Lung (tissue), 12 donors: Measurements from ENCODE around the gene FMN1. TPM values are rescaled to one million over a fixed set of nuclear protein-coding genes. Genes with fewer than 3 reads are reported as not detected.

ENCODE experiments used
- ATAC-seq: fragments of 200-7000 bp; cut with Tn5 transposase; one replicate; pipeline ENCODE4 v1.9.1; 2020; ENCODE audit warnings: moderate number of reproducible peaks; ENCODE audit not compliant: insufficient read depth, low FRiP score
- DNase-seq, 3 donors: peaks; one replicate each; pipeline ENCODE4 v3.0.0-alpha.2; 2013 to 2017
- H3K27ac ChIP-seq, 2 donors: one replicate each; pipeline ENCODE4 v1.5.1; 2013; ENCODE audit warnings: mild to moderate bottlenecking in 2 of 2, moderate library complexity in 2 of 2, control low read depth in 1 of 2, inconsistent platforms in 1 of 2, low read depth in 1 of 2, low read length in 1 of 2
- H3K27me3 ChIP-seq, 3 donors: one replicate each; pipeline ENCODE4 v1.5.1; 2013; ENCODE audit warnings: low read length in 2 of 3; ENCODE audit not compliant: control insufficient read depth in 3 of 3, insufficient read depth in 3 of 3
- H3K36me3 ChIP-seq, 4 donors: one replicate each; pipeline ENCODE4 v1.5.1; 2013; ENCODE audit warnings: low read length in 4 of 4, mild to moderate bottlenecking in 1 of 4, moderate library complexity in 1 of 4; ENCODE audit not compliant: control insufficient read depth in 4 of 4, insufficient read depth in 4 of 4
- H3K4me1 ChIP-seq, 5 donors: one replicate each; pipeline ENCODE4 v1.5.1; 2013; ENCODE audit warnings: low read length in 5 of 5, mild to moderate bottlenecking in 2 of 5, moderate library complexity in 1 of 5; ENCODE audit not compliant: control insufficient read depth in 5 of 5, insufficient read depth in 5 of 5
- H3K4me3 ChIP-seq: one replicate; pipeline ENCODE4 v1.5.1; 2013; ENCODE audit warnings: mild to moderate bottlenecking, control low read depth, moderate library complexity
- H3K9ac ChIP-seq, 2 donors: one replicate each; pipeline ENCODE4 v1.5.1; 2013; ENCODE audit warnings: low read length in 2 of 2, control low read depth in 1 of 2; ENCODE audit not compliant: insufficient read depth in 1 of 2
- H3K9me3 ChIP-seq, 4 donors: one replicate each; pipeline ENCODE4 v1.5.1; 2013; ENCODE audit warnings: low read length in 3 of 4, mild to moderate bottlenecking in 1 of 4, moderate library complexity in 1 of 4; ENCODE audit not compliant: control insufficient read depth in 4 of 4, insufficient read depth in 3 of 4
- WGBS, 2 donors: extraction: QIAGEN DNeasy Blood & Tissue Kit; methylation state at CpG; one replicate each; pipeline ENCODE4 v1.1.7; 2013; 5-methylcytosine and 5-hydroxymethylcytosine counted together
- polyA plus RNA-seq, 2 donors: library from polyadenylated mRNA; stranded (reverse); fragments of 200-250 nt; gene quantifications; one replicate each; pipeline ENCODE4 v1.2.1, GENCODE V29; 2013
- total RNA-seq, 2 donors: library from RNA; depleted of rRNA in 1 of 2; stranded (reverse); fragments of >200 nt in 1 of 2; gene quantifications; one replicate each; pipeline ENCODE4 v1.2.1, GENCODE V29; 2014 to 2021
- TF ChIP-seq, protein P1 (sequence below): IDR thresholded peaks from 2 replicates; pipeline ENCODE4 v1.5.1; 2012; ENCODE audit warnings: mild to moderate bottlenecking; ENCODE audit errors: control extremely low read depth, extremely low read depth
- donor health status: control.
- donor health status: control.
- donor health status: Bipolar disorder and iron deficiency.
- donor health status: healthy.
- donor health status: DM: yes; HTN: yes; CAD: no.

Gene FMN1
- total and polyA plus RNA-seq, 4 donors, result 4.6 to 45.2 (median 15.7) TPM

DNA sequence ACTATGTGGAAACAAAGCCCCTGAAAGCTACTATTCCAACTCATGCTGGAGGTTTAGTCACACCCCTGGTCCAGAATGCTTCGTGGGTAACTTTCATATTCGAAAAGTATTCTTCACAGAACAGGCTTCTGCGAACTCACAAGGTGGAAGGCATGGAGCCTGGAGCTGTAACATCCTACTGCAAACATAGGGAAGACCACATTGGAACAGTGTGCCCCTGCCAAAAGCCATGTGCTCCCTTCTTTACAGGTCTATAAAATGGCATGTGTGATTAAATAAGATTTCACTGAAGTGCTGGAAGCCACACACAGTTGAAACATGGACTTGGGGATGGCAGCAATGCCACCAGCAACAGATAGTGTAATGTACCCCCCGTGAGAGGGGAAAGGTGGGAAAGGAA, 370.8 kb downstream of the FMN1 start:
- no peak overlapping the region for H3K4me3 ChIP-seq
- H3K4me1 ChIP-seq, result peaks cover 0 to 3% (median 0%) of the 10 kb centered on the region in 5 donors
- peaks cover 0 to 10% (median 5%) of the 10 kb centered on the region in 3 donors for H3K27me3 ChIP-seq
- no peaks in the 10 kb centered on the region for H3K9me3 ChIP-seq
- no peak for ATAC-seq
- TF ChIP-seq, protein P1, sequence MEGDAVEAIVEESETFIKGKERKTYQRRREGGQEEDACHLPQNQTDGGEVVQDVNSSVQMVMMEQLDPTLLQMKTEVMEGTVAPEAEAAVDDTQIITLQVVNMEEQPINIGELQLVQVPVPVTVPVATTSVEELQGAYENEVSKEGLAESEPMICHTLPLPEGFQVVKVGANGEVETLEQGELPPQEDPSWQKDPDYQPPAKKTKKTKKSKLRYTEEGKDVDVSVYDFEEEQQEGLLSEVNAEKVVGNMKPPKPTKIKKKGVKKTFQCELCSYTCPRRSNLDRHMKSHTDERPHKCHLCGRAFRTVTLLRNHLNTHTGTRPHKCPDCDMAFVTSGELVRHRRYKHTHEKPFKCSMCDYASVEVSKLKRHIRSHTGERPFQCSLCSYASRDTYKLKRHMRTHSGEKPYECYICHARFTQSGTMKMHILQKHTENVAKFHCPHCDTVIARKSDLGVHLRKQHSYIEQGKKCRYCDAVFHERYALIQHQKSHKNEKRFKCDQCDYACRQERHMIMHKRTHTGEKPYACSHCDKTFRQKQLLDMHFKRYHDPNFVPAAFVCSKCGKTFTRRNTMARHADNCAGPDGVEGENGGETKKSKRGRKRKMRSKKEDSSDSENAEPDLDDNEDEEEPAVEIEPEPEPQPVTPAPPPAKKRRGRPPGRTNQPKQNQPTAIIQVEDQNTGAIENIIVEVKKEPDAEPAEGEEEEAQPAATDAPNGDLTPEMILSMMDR, result no peak
- no peaks in the 10 kb centered on the region for H3K36me3 ChIP-seq
- DNase-seq, result no peak
- H3K9ac ChIP-seq, result no peak overlapping the region
- no peak overlapping the region for H3K27ac ChIP-seq
- WGBS, 2 donors, result 90 to 93% methylated on average over 4 of the region's 4 CpGs

DNA sequence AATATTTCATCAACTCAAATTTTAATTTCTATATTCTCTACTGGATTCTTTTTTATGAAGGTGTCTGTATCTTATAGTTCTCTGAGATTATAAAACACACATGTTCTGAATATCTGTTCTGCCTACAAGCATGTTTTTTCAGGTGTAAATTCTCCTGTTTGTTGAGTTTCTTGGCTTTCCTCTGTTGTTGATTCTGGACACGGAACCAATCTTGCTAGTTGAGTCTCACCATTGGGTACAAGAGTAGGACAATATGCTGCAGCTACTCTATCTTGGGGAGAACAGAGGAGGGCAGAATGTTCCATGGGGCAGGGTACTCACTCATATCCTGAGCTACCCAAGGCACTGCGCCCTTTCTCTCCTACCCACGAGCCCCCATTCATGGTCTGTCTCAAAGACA, 371.8 kb downstream of the FMN1 start:
- no peak overlapping the region for H3K4me3 ChIP-seq
- H3K27me3 ChIP-seq, result peaks cover 0 to 16% (median 5%) of the 10 kb centered on the region in 3 donors
- no peak overlapping the region for H3K9ac ChIP-seq
- H3K36me3 ChIP-seq, result no peaks in the 10 kb centered on the region
- TF ChIP-seq, protein P1, result no peak
- DNase-seq (no peak), ATAC-seq (no peak)
- H3K4me1 ChIP-seq, result peaks cover 0 to 4% (median 0%) of the 10 kb centered on the region in 5 donors
- H3K27ac ChIP-seq, result no peak overlapping the region
- H3K9me3 ChIP-seq, result no peaks in the 10 kb centered on the region
- 92 to 93% methylated on average over 3 of the region's 3 CpGs for WGBS, 2 donors

DNA sequence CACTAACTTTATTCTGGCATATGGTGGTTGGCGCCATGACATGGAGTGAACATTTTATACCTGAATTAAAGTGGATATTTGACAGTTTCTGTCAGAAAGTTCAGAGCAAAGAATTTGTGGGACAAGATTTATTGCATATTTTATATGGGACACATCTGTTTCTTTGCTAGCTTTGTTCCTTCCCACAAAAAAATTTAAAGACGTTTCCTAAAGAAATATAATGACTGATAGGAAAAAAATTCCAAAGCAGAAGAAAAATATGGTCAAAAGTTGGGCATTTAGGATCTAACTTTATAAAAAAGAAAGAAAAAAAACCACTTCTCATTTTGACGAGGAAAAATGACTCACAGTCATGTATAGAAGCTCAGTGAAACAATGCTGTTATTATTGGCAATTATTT, 375.1 kb downstream of the FMN1 start:
- H3K36me3 ChIP-seq, result no peaks in the 10 kb centered on the region
- no peak for ATAC-seq
- H3K27ac ChIP-seq, result no peak overlapping the region
- DNase-seq, result no peak
- H3K9ac ChIP-seq, result no peak overlapping the region
- peaks cover 0 to 4% (median 0%) of the 10 kb centered on the region in 5 donors for H3K4me1 ChIP-seq
- no peaks in the 10 kb centered on the region for H3K9me3 ChIP-seq
- TF ChIP-seq, protein P1, result no peak
- peaks cover 0 to 18% (median 5%) of the 10 kb centered on the region in 3 donors for H3K27me3 ChIP-seq
- WGBS, 2 donors, result 66 to 67% methylated on average over 3 of the region's 3 CpGs
- H3K4me3 ChIP-seq, result no peak overlapping the region
